ENCODE data around the gene SOX1. TPM values are rescaled to one million over a fixed set of nuclear protein-coding genes. Genes with fewer than 3 reads are reported as not detected.
A peak's percentile ranks its signal among the peaks of the same experiment; 100 is the strongest.

Gene SOX1
- total RNA-seq, 1 experiment from 2014 or later: 0.15 TPM

GRCh38 chr13:112067871-112068539 is 1.1 kb downstream of the SOX1 start:
- Mint-ChIP-seq H3K4me1 (peaks cover 48% of the 10 kb centered on the region), H3K9me3 (no peaks in the 10 kb centered on the region), H3K27ac (no peak overlapping the region), H3K4me3 (peak overlapping the region; percentile 56), H3K36me3 (no peaks in the 10 kb centered on the region), H3K27me3 (ENCODE audit: low read depth) (peaks cover 78% of the 10 kb centered on the region)
- CTCF ChIA-PET: no interaction called here
- TF ChIP-seq NR1H2 (CRISPR knock-in tag; IDR thresholded peaks at IDR 0.05) (no peak), MYBL2 (CRISPR knock-in tag; IDR thresholded peaks at IDR 0.05) (no peak), ELF4 (CRISPR knock-in tag; IDR thresholded peaks at IDR 0.05; ENCODE audit: low read depth) (no peak), GTF2I (CRISPR knock-in tag; conservative IDR thresholded peaks at IDR 0.05) (no peak), ESRRA (CRISPR knock-in tag; IDR thresholded peaks at IDR 0.05; ENCODE audit: borderline replicate concordance) (no peak), OVOL2 (CRISPR knock-in tag; IDR thresholded peaks at IDR 0.05; ENCODE audit: borderline replicate concordance) (no peak), ZMAT4 (CRISPR knock-in tag; IDR thresholded peaks at IDR 0.05) (no peak), ZNF138 (CRISPR knock-in tag; conservative IDR thresholded peaks at IDR 0.05) (no peak), NR2C2 (CRISPR knock-in tag; IDR thresholded peaks at IDR 0.05) (no peak), CREM (CRISPR knock-in tag; IDR thresholded peaks at IDR 0.05) (no peak), TCF7 (CRISPR knock-in tag; IDR thresholded peaks at IDR 0.05; ENCODE audit: low read depth) (no peak), GABPB1 (CRISPR knock-in tag; IDR thresholded peaks at IDR 0.05) (no peak)
- TF ChIP-seq, protein P1, sequence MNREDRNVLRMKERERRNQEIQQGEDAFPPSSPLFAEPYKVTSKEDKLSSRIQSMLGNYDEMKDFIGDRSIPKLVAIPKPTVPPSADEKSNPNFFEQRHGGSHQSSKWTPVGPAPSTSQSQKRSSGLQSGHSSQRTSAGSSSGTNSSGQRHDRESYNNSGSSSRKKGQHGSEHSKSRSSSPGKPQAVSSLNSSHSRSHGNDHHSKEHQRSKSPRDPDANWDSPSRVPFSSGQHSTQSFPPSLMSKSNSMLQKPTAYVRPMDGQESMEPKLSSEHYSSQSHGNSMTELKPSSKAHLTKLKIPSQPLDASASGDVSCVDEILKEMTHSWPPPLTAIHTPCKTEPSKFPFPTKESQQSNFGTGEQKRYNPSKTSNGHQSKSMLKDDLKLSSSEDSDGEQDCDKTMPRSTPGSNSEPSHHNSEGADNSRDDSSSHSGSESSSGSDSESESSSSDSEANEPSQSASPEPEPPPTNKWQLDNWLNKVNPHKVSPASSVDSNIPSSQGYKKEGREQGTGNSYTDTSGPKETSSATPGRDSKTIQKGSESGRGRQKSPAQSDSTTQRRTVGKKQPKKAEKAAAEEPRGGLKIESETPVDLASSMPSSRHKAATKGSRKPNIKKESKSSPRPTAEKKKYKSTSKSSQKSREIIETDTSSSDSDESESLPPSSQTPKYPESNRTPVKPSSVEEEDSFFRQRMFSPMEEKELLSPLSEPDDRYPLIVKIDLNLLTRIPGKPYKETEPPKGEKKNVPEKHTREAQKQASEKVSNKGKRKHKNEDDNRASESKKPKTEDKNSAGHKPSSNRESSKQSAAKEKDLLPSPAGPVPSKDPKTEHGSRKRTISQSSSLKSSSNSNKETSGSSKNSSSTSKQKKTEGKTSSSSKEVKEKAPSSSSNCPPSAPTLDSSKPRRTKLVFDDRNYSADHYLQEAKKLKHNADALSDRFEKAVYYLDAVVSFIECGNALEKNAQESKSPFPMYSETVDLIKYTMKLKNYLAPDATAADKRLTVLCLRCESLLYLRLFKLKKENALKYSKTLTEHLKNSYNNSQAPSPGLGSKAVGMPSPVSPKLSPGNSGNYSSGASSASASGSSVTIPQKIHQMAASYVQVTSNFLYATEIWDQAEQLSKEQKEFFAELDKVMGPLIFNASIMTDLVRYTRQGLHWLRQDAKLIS (CRISPR knock-in tag; IDR thresholded peaks at IDR 0.05; ENCODE audit: borderline replicate concordance): no peak
- TF ChIP-seq, protein P2, sequence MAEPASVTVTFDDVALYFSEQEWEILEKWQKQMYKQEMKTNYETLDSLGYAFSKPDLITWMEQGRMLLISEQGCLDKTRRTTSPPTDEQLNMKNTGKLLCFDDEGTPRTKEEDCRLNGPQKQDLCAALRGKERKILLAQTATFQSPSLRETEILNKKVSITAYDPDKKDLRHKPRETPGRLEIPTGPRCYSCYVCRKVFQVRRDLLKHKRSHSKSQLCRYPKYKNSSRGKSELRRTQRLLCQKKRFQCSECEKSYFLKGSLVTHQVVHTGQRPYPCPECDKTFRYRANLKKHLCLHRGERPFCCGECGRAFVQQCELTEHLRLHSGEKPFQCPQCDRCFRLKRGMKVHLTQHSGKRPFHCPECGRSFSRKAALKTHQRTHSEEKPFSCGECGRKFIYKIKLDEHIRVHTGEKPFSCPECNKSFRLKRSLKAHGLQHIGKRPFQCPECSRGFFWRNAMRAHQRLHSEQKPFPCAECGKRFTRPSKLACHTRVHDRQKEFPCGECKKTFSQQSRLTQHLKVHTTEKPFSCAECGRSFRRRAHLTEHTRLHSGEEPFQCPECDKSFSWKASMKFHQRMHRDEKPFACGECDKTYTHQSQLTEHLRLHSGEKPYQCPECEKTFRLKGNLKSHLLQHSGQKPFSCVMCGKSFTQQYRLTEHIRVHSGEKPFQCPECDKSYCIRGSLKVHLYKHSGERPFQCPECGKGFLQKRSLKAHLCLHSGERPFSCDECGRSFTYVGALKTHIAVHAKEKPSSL (CRISPR knock-in tag; conservative IDR thresholded peaks at IDR 0.05): no peak
- DNase-seq (ENCODE audit: low spot score) (peak; percentile 56), ATAC-seq (peak; percentile 1; the same call in 1 of the 2 replicates)
- POLR2A ChIA-PET: no interaction called here

DNA sequence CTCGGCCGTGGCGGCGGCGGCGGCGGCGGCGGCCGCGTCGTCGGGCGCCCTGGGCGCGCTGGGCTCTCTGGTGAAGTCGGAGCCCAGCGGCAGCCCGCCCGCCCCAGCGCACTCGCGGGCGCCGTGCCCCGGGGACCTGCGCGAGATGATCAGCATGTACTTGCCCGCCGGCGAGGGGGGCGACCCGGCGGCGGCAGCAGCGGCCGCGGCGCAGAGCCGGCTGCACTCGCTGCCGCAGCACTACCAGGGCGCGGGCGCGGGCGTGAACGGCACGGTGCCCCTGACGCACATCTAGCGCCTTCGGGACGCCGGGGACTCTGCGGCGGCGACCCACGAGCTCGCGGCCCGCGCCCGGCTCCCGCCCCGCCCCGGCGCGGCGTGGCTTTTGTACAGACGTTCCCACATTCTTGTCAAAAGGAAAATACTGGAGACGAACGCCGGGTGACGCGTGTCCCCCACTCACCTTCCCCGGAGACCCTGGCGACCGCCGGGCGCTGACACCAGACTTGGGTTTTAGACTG is 1.7 kb downstream of the SOX1 start:
- peak overlapping the region; percentile 57 for H3K4me3 Mint-ChIP-seq
- POLR2A ChIA-PET: no interaction called here

More for the DNA sequence above, 1.7 kb downstream of the SOX1 start:
- no peak for DNase-seq (ENCODE audit: low spot score)
- Mint-ChIP-seq H3K27me3 (ENCODE audit: low read depth) (peaks cover 72% of the 10 kb centered on the region), H3K4me1 (peaks cover 43% of the 10 kb centered on the region), H3K36me3 (no peaks in the 10 kb centered on the region), H3K27ac (no peak overlapping the region), H3K9me3 (no peaks in the 10 kb centered on the region)
- CTCF ChIA-PET: no interaction called here
- TF ChIP-seq NFYB (CRISPR knock-in tag; conservative IDR thresholded peaks at IDR 0.05; ENCODE audit: low read depth) (no peak), NR3C1 (CRISPR knock-in tag; conservative IDR thresholded peaks at IDR 0.05; ENCODE audit: low read depth) (no peak)
- ATAC-seq: no peak
